CD4-positive, alpha-beta T cell treated with Interleukin-6 at 100 ng/mL for 8 hours (primary cell): Measurements from ENCODE around the gene EPAS1.

Source experiments
- DNase-seq: peaks from one replicate; pipeline ENCODE4 v3.0.0-alpha.2; 2020; ENCODE audit warnings: mixed read lengths, low spot score

The EPAS1 gene

GRCh38 chr2:46300406-46300832 is 3.2 kb downstream of the EPAS1 start:
- DNase-seq: no peak

DNA sequence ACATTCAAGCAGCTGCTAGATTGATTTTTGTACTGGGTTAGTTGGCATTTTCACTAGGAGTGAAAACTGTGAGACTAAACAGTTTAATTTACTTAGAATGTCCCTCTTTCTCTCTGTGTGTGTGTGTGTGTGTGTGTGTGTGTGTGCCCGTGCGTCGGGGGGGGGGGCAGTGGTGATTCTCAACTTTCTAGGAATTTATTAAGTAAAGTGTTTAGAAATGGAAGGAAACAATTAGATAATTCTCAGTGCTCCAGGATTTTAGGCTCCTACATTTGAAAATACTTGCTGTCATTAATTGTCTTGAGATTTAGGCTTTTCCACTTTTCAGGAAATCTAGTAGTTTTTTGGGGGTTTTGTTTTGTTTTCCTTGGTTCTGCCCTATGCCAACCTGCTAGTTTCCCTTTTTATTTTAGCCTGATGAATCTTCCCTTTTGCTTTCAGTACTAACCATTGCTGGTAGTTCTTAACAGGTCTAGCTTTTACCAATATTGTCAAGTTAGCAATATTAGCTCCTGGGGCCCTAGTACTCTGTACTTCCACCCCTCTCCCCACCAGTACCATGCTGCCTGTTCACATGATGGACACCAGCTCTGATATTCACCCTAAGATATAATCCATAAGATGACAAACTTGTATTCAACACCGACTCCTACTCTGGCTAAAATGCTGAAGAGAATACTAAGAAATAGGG is 4.9 kb downstream of the EPAS1 start:
- no peak for DNase-seq

GRCh38 chr2:46303233-46303632 is 6.0 kb downstream of the EPAS1 start:
- no peak for DNase-seq

GRCh38 chr2:46303822-46304221 is 6.6 kb downstream of the EPAS1 start:
- DNase-seq: no peak

GRCh38 chr2:46304635-46305034 is 7.4 kb downstream of the EPAS1 start:
- DNase-seq: peak; percentile 42

DNA sequence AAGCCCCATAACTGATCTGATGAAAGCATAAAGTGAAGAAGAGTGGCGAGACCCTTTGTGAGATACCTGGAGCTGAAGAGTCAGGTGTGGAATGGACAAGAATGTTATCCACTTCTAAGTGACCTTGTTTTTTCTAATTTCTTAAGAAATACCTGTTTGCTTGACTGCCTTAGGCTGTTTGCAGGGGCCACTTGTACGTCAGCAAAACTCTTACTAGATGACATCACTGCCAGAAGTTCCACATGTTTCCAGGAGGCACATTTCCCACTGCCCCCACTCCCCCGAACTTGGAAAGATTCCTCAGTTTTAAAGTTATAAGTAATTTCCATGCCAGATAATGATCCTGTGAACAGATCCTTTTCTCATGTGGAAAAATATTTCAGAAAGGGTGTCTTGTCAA is 8.0 kb downstream of the EPAS1 start:
- no peak for DNase-seq

DNA sequence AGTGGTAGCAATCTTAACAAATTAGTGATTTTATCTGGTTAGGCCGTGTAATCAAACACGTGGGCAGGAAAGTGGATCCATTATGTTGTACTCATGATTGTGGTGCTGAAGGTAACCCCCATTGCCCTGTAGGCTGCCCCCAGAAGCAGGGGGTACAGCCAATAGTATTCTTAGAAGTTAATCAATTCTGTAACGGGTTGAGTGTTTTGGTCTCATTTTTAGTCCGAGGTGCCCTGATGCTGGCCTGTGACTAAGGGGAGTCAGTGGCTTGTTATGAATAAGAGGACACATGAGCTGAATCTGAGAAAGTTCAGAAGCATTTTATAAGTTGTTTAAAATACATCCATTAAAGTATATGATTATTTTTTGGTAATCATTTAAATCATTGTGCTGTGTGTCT is 8.6 kb downstream of the EPAS1 start:
- no peak for DNase-seq

- DNase-seq: no peak
Observed at GRCh38 chr2:46306330-46306751, 9.1 kb downstream of the EPAS1 start.

DNA sequence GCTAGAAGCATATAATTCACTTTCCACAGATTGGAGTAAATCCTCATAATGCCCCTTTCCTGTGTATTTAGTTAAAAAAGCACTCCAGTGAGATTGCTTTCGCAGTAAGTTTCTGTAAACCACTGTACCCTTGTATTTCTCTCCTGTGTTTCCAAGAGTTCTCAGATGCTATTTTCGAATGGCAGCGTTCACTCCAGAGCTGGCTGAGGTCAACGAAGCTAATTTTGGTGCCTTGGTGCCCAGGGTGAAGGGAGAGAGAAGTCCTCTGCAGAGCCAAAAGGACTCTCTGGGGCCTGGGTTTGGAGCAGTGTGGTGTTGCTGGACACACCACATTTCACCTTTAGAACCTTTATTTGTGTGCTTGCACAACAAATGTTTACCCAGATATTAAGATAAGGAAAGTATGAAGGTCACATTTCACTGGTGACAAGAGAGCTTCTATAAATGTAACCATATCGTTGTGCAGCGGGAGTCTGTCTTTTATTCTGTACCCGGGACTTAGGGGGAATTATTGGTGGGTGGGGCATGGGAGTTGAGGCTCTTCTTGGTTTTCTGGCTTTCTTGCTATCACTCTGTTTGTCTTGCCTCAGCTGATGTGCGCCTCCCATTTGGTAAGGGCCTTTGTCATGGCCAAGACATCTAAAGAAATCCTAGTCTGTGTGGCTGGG is 9.9 kb downstream of the EPAS1 start:
- no peak for DNase-seq

DNA sequence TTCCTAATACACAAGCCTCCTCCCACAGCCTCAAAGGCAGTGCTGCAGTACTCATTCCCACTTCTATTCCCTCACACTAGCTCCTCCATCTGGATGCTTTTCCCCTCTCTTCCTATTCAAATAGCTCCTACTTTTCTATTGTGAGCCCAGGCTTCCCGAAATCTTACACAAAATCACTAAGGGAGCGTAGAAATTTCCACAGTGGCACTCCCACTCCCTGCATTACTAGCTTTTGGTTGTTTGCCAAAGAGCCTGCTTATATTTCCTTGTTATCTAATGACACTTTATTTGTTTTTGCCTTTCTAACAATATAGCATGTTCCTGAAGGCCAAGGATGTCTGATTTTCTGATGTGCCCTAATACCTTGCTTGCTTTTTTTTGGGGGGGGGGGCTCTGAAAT is 10.9 kb downstream of the EPAS1 start:
- no peak for DNase-seq

DNA sequence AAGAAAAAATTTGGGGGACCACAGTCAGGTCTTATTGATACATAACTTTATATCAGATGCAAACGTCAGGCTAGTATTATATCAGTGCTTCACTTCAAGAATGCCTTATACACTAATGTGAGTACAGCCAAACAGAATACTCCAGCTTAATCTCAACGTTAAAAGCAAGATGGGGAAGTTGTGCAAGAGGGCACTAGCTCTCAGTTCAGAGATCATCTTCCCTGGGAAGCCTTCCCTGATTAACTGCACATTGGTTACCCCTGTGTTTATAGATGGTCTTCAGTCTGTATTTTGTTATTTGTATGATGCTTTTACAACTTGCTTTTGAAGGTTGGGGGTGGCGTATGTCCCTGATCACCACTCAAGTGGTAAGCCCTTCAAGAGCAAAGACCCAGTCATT is 11.4 kb downstream of the EPAS1 start:
- no peak for DNase-seq

- DNase-seq: no peak
Observed at GRCh38 chr2:46309052-46309953, 12.1 kb downstream of the EPAS1 start.

DNA sequence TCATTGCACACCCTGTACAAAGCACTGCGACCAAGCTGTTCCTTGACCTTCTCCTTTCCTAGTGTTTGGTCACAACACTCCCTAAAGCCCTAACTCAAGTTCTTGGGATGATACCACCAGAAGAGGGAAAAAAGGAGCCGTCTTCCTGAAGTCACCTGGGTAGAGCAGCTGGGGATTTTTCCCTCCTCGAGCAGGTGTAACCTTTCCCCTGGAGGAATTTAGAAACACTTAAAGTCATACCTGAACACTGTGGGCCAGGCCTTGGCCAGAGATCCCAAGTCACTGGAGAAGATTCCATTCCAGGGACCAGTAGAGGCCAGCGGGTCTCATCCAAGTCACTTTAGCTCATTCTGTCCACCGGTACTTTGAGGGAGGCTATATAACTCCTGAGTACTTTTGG is 13.2 kb downstream of the EPAS1 start:
- DNase-seq: no peak

DNA sequence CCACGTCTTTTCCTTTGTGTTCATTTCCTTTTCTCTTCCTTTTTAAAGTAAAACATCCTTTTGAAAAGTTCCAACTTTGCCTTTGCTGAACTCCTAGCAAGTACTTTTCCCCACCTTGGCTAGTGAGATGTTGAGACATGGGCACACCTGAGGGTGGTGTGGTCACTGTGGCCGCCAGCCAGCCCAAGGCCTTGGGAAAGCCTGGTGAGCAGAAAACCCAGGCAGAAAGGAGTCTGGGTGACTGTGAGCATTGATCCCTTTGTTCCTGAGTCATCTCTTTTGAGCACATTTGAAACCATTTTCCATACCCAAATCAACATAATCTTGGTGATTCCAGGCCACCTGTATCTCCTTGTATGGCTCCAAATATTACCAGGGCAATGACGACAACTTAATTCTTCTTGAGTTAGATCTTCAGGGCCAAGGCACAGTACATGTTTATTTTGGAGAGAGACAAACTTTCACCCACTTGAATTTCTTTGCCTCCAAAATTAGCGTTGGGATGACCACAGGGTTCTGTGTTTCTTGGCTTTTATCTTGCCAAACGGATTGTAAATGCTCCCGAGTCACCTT is 14.5 kb downstream of the EPAS1 start:
- no peak for DNase-seq

- DNase-seq: no peak
Observed at GRCh38 chr2:46313063-46313462, 15.9 kb downstream of the EPAS1 start.

DNA sequence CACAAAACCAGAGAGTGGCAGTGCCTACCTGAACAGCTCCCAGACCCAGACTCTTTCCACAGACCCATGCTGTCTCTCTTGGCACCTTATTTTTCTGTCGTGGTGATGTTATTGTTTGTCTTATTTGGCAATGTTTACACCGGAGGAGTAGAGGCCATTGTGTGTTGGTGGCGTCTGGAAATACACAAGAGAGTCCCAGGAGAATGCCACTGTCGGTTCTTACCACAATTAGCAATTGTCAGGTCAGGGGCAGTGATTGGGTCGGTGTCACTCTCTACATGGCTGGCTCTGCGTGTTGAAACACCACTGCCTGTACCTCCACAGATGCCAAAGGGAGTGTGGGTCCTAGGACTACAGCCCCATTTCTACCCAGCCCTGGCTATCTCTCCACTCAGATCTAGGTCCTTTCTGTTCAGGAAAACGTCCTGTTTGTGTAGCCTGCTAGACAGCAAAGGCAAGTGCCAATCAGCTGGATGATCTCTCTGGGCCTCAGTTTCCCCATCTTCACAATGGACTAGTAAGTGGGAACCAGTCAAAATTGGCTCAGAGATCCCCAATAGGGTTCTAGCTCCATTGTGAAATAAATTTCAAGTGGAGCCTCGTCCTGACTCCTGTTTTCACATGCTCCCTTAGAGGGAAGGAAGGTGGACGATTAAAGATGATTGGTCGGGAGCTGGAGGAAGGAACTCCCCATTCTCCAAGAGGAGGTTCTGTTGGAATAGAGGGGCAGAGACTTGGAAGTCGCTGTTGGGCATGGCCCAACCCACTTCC is 17.0 kb downstream of the EPAS1 start:
- no peak for DNase-seq

- no peak for DNase-seq
Observed at GRCh38 chr2:46315103-46315890, 18.1 kb downstream of the EPAS1 start.

- no peak for DNase-seq
Observed at GRCh38 chr2:46317094-46317486, 19.9 kb downstream of the EPAS1 start.

- no peak for DNase-seq
Observed at GRCh38 chr2:46318579-46319460, 21.6 kb downstream of the EPAS1 start.

GRCh38 chr2:46319711-46320110 is 22.5 kb downstream of the EPAS1 start:
- no peak for DNase-seq
